Mononuclear cell (primary cell): ENCODE results near the gene PPP4C. TPM values are rescaled to one million over a fixed set of nuclear protein-coding genes. Genes with fewer than 3 reads are reported as not detected.

ENCODE experiments used
- H3K27me3 ChIP-seq: 2 replicates; pipeline ENCODE4 v1.6.0; 2011; ENCODE audit warnings: low read length, control low read depth; ENCODE audit not compliant: insufficient read depth
- H3K4me1 ChIP-seq: 2 replicates; pipeline ENCODE4 v1.5.1; 2011; ENCODE audit warnings: mild to moderate bottlenecking, low read length, control low read depth; ENCODE audit not compliant: insufficient read depth
- H3K4me3 ChIP-seq: 2 replicates; pipeline ENCODE4 v1.5.1; 2011; ENCODE audit warnings: mild to moderate bottlenecking, low read length, moderate library complexity
- H3K9me3 ChIP-seq: 2 replicates; pipeline ENCODE4 v1.5.1; 2011; ENCODE audit warnings: low read depth, mild to moderate bottlenecking, control low read depth, low read length
- total RNA-seq: library from RNA; depleted of rRNA; stranded (reverse); fragments of >200 nt; gene quantifications from one replicate; pipeline ENCODE4 v1.2.3, GENCODE V29; 2012

PPP4C gene
- total RNA-seq, 1 donor, result 79.7 TPM

GRCh38 chr16:30049871-30050270 is 25.9 kb upstream of the PPP4C start:
- Histone ChIP-seq H3K27me3 (no peaks in the 10 kb centered on the region), H3K4me3 (no peak overlapping the region), H3K4me1 (peaks cover 17% of the 10 kb centered on the region), H3K9me3 (no peaks in the 10 kb centered on the region)

GRCh38 chr16:30051518-30051917 is 24.3 kb upstream of the PPP4C start:
- Histone ChIP-seq H3K4me1 (peaks cover 19% of the 10 kb centered on the region), H3K4me3 (no peak overlapping the region), H3K27me3 (no peaks in the 10 kb centered on the region), H3K9me3 (no peaks in the 10 kb centered on the region)

- Histone ChIP-seq H3K27me3 (no peaks in the 10 kb centered on the region), H3K9me3 (no peaks in the 10 kb centered on the region), H3K4me3 (peak overlapping the region; percentile 44), H3K4me1 (peaks cover 19% of the 10 kb centered on the region)
Measured at GRCh38 chr16:30052671-30053372, 23.0 kb upstream of the PPP4C start.

- Histone ChIP-seq H3K4me1 (peaks cover 19% of the 10 kb centered on the region), H3K9me3 (no peaks in the 10 kb centered on the region), H3K27me3 (no peaks in the 10 kb centered on the region), H3K4me3 (peak overlapping the region; percentile 44)
Measured at GRCh38 chr16:30053376-30054015, 22.3 kb upstream of the PPP4C start.

- H3K4me1 ChIP-seq, result peaks cover 19% of the 10 kb centered on the region
- H3K9me3 ChIP-seq, result no peaks in the 10 kb centered on the region
- H3K27me3 ChIP-seq, result no peaks in the 10 kb centered on the region
- H3K4me3 ChIP-seq, result no peak overlapping the region
Measured at GRCh38 chr16:30054451-30054850, 21.3 kb upstream of the PPP4C start.

- Histone ChIP-seq H3K4me3 (no peak overlapping the region), H3K9me3 (no peaks in the 10 kb centered on the region), H3K27me3 (no peaks in the 10 kb centered on the region), H3K4me1 (peaks cover 19% of the 10 kb centered on the region)
Measured at GRCh38 chr16:30054959-30055553, 20.7 kb upstream of the PPP4C start.

- H3K4me1 ChIP-seq, result peaks cover 14% of the 10 kb centered on the region
- no peaks in the 10 kb centered on the region for H3K9me3 ChIP-seq
- no peak overlapping the region for H3K4me3 ChIP-seq
- no peaks in the 10 kb centered on the region for H3K27me3 ChIP-seq
Measured at GRCh38 chr16:30060346-30060745, 15.4 kb upstream of the PPP4C start.

GRCh38 chr16:30060836-30061554 is 14.8 kb upstream of the PPP4C start:
- Histone ChIP-seq H3K27me3 (no peaks in the 10 kb centered on the region), H3K4me3 (no peak overlapping the region), H3K9me3 (no peaks in the 10 kb centered on the region), H3K4me1 (peaks cover 14% of the 10 kb centered on the region)

GRCh38 chr16:30063278-30063892 is 12.4 kb upstream of the PPP4C start:
- no peaks in the 10 kb centered on the region for H3K9me3 ChIP-seq
- no peaks in the 10 kb centered on the region for H3K27me3 ChIP-seq
- H3K4me1 ChIP-seq, result peaks cover 35% of the 10 kb centered on the region
- no peak overlapping the region for H3K4me3 ChIP-seq

- Histone ChIP-seq H3K4me3 (peak overlapping the region; percentile 87), H3K9me3 (no peaks in the 10 kb centered on the region), H3K27me3 (no peaks in the 10 kb centered on the region), H3K4me1 (peaks cover 42% of the 10 kb centered on the region)
Measured at GRCh38 chr16:30063893-30064728, 11.7 kb upstream of the PPP4C start.

- Histone ChIP-seq H3K4me3 (peak overlapping the region; percentile 87), H3K4me1 (peaks cover 48% of the 10 kb centered on the region), H3K27me3 (no peaks in the 10 kb centered on the region), H3K9me3 (no peaks in the 10 kb centered on the region)
Measured at GRCh38 chr16:30064729-30065101, 11.1 kb upstream of the PPP4C start.

- Histone ChIP-seq H3K4me3 (peak within 1 kb of the TSS; percentile 87), H3K4me1 (peaks cover 52% of the 10 kb centered on the region)
Measured at GRCh38 chr16:30065102-30065942, 10.5 kb upstream of the PPP4C start, which contains the start of gene ALDOA. Gene ALDOA, plus strand, starts transcription at chr16:30065760. Its CDS starts 1,138 bp downstream, at chr16:30066898.

GRCh38 chr16:30065943-30066760 is 9.6 kb upstream of the PPP4C start:
- Histone ChIP-seq H3K4me1 (peaks cover 52% of the 10 kb centered on the region), H3K4me3 (peak overlapping the region; percentile 87)

More at GRCh38 chr16:30065102-30065942, 10.5 kb upstream of the PPP4C start, which contains the start of gene ALDOA:
- no peaks in the 10 kb centered on the region for H3K9me3 ChIP-seq
- no peaks in the 10 kb centered on the region for H3K27me3 ChIP-seq

More at GRCh38 chr16:30065943-30066760, 9.6 kb upstream of the PPP4C start:
- Histone ChIP-seq H3K9me3 (no peaks in the 10 kb centered on the region), H3K27me3 (no peaks in the 10 kb centered on the region)
